HepG2 (cell line): ENCODE data around the gene RBBP8NL. TPM values are rescaled to one million over a fixed set of nuclear protein-coding genes. Genes with fewer than 3 reads are reported as not detected.
A peak's percentile ranks its signal among the peaks of the same experiment; 100 is the strongest.

ENCODE experiments used
- CC2D1A ChIP-seq: sonication (generic); formaldehyde crosslinking; IDR thresholded peaks from 2 replicates; pipeline ENCODE4 v1.8.1; 2023; ENCODE audit warnings: mild to moderate bottlenecking, missing genetic modification reagents
- CHD2 ChIP-seq: IDR thresholded peaks from 2 replicates; pipeline ENCODE4 v1.6.1; 2011; ENCODE audit warnings: low read depth, low read length, improper control_type of control experiment
- EEA1 ChIP-seq: sonication (generic); formaldehyde crosslinking; IDR thresholded peaks from 2 replicates; pipeline ENCODE4 v1.5.1; 2020; ENCODE audit warnings: mild to moderate bottlenecking, missing genetic modification reagents, borderline replicate concordance
- FOXP1 ChIP-seq, 2 experiments: fragments of 450-650 bp in 1 of 2; IDR thresholded peaks; 2 replicates each; pipeline ENCODE4 v1.6.1; 2017 to 2018; ENCODE audit warnings: antibody characterized with exemption in 1 of 2
- HHEX ChIP-seq: IDR thresholded peaks from 2 replicates; pipeline ENCODE4 v1.6.1; 2016; ENCODE audit warnings: control low read depth
- IKZF4 ChIP-seq: sonication (generic); formaldehyde crosslinking; IDR thresholded peaks from 2 replicates; pipeline ENCODE4 v1.5.1; 2020; ENCODE audit warnings: borderline replicate concordance, mild to moderate bottlenecking, low read depth, missing genetic modification reagents; ENCODE audit errors: not compliant biosample characterization
- ISL2 ChIP-seq: sonication (generic); formaldehyde crosslinking; IDR thresholded peaks from 2 replicates; pipeline ENCODE4 v1.5.0; 2020; ENCODE audit warnings: missing genetic modification reagents
- NAIF1 ChIP-seq: sonication (generic); formaldehyde crosslinking; IDR thresholded peaks from 2 replicates; pipeline ENCODE4 v1.5.0; 2020; ENCODE audit warnings: mild to moderate bottlenecking, missing genetic modification reagents, borderline replicate concordance
- POLR2AphosphoS2 ChIP-seq: IDR thresholded peaks from 2 replicates; pipeline ENCODE4 v1.6.1; 2011; ENCODE audit warnings: low read depth, low read length, improper control_type of control experiment
- RNF2 ChIP-seq: fragments of 450-650 bp; conservative IDR thresholded peaks from 2 replicates; pipeline ENCODE4 v1.6.1; 2016; ENCODE audit warnings: low read depth
- SMAD1 ChIP-seq: sonication (generic); formaldehyde crosslinking; IDR thresholded peaks from 2 replicates; pipeline ENCODE4 v1.4.0; 2020; ENCODE audit warnings: missing genetic modification reagents, low read depth, mild to moderate bottlenecking, borderline replicate concordance
- SMYD3 ChIP-seq: sonication (generic); formaldehyde crosslinking; IDR thresholded peaks from 2 replicates; pipeline ENCODE4 v1.8.1; 2023; ENCODE audit warnings: mild to moderate bottlenecking, missing genetic modification reagents
- TMF1 ChIP-seq: sonication (generic); formaldehyde crosslinking; IDR thresholded peaks from 2 replicates; pipeline ENCODE4 v1.8.1; 2022; ENCODE audit warnings: low read depth, missing genetic modification reagents
- ZFP62 ChIP-seq: sonication (generic); formaldehyde crosslinking; IDR thresholded peaks from 2 replicates; pipeline ENCODE4 v1.4.0; 2020; ENCODE audit warnings: missing genetic modification reagents
- ZNF567 ChIP-seq: sonication (generic); formaldehyde crosslinking; IDR thresholded peaks from 2 replicates; pipeline ENCODE4 v1.8.1; 2023; ENCODE audit warnings: mild to moderate bottlenecking, missing genetic modification reagents, borderline replicate concordance
- ZNF766 ChIP-seq: sonication (generic); formaldehyde crosslinking; IDR thresholded peaks from 2 replicates; pipeline ENCODE4 v1.5.0; 2020; ENCODE audit warnings: missing genetic modification reagents, borderline replicate concordance
- polyA plus RNA-seq, 8 experiments: library from polyadenylated mRNA; depleted of rRNA in 3 of 8; stranded (reverse) in 7 of 8; unstranded in 1 of 8; fragments of >200 nt; fragmentation: Illumina TruSeq in 4 of 8; extraction: Trizol in 4 of 8; gene quantifications; 2 replicates each; pipeline versions ENCODE4 v1.2.1 to v1.2.3, GENCODE V29; 2011 to 2016; ENCODE audit warnings: low read depth in 4 of 8, missing spikeins in 1 of 8, mixed read lengths in 1 of 8; ENCODE audit not compliant: insufficient read depth in 1 of 8
- total RNA-seq, 5 experiments: library from RNA; depleted of rRNA; stranded (reverse); fragments of >200 nt; fragmentation: Illumina TruSeq; extraction: Trizol; gene quantifications; 2 replicates each; pipeline ENCODE4 v1.2.3, GENCODE V29; 2016; ENCODE audit warnings: low read depth in 1 of 5
- TF ChIP-seq, protein P1 (sequence below): sonication (generic); formaldehyde crosslinking; IDR thresholded peaks from 2 replicates; pipeline ENCODE4 v1.8.1; 2023; ENCODE audit warnings: missing genetic modification reagents, inconsistent platforms, borderline replicate concordance
- TF ChIP-seq, protein P2 (sequence below): sonication (generic); formaldehyde crosslinking; IDR thresholded peaks from 2 replicates; pipeline ENCODE4 v1.9.0; 2021; ENCODE audit warnings: missing genetic modification reagents, borderline replicate concordance
- TF ChIP-seq, protein P3 (sequence below): IDR thresholded peaks from 2 replicates; pipeline ENCODE4 v1.4.0; 2020; ENCODE audit warnings: mild to moderate bottlenecking, missing genetic modification reagents
- TF ChIP-seq, protein P4 (sequence below): sonication (generic); formaldehyde crosslinking; IDR thresholded peaks from 2 replicates; pipeline ENCODE4 v1.5.1; 2020; ENCODE audit warnings: mild to moderate bottlenecking, missing genetic modification reagents, moderate library complexity

RBBP8NL gene
- total and polyA plus RNA-seq, 2 of the 13 experiments (the other 11 are each of a cell fraction or from before 2014, with no cell fraction given): 0.69 to 0.86 TPM

DNA sequence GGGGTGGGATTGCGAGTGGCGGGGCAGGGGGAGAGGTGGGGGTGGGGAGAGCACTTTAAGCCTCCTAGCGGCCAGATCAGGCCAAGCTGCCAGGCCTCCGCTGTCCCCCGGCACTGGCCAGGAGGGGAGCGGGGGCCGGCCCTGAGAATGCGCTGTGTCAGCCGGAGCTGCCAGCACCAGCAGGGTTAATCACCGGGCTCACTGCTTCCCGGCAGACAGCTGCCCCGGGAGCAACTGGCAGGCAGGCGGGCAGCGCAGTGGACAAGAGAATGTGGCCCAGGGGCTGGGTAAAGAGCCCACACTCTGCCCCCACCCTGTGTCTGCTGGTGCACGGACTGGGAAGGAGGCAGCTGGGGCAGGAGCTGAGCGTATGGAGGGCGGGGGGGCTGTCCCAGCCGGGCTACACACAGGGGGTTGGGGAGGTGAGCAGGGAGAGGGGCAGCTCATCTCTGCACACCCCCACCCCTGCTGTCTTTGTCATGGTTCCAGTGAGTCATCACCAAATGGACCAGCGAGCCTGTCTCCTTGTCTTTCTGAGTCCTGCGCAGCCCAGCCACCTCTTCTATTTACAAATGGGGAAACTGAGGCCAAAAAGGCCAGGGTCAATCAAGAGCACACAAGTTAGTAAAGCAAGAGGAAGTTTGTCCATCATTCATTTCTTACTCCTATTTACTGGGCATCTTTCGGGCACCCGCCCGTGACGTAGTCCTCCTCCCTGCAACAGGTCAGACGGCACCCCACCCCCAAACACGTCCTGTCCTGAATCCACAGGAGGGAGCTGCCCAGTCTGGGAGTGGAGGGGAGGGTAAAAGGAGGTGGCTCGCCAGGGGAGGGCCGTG, 58.1 kb downstream of the RBBP8NL start (continued):
- TF ChIP-seq, protein P1, sequence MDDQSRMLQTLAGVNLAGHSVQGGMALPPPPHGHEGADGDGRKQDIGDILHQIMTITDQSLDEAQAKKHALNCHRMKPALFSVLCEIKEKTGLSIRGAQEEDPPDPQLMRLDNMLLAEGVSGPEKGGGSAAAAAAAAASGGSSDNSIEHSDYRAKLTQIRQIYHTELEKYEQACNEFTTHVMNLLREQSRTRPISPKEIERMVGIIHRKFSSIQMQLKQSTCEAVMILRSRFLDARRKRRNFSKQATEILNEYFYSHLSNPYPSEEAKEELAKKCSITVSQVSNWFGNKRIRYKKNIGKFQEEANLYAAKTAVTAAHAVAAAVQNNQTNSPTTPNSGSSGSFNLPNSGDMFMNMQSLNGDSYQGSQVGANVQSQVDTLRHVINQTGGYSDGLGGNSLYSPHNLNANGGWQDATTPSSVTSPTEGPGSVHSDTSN (CRISPR knock-in tag): no peak
- TF ChIP-seq SMYD3 (CRISPR knock-in tag): no peak
- TF ChIP-seq, protein P2, sequence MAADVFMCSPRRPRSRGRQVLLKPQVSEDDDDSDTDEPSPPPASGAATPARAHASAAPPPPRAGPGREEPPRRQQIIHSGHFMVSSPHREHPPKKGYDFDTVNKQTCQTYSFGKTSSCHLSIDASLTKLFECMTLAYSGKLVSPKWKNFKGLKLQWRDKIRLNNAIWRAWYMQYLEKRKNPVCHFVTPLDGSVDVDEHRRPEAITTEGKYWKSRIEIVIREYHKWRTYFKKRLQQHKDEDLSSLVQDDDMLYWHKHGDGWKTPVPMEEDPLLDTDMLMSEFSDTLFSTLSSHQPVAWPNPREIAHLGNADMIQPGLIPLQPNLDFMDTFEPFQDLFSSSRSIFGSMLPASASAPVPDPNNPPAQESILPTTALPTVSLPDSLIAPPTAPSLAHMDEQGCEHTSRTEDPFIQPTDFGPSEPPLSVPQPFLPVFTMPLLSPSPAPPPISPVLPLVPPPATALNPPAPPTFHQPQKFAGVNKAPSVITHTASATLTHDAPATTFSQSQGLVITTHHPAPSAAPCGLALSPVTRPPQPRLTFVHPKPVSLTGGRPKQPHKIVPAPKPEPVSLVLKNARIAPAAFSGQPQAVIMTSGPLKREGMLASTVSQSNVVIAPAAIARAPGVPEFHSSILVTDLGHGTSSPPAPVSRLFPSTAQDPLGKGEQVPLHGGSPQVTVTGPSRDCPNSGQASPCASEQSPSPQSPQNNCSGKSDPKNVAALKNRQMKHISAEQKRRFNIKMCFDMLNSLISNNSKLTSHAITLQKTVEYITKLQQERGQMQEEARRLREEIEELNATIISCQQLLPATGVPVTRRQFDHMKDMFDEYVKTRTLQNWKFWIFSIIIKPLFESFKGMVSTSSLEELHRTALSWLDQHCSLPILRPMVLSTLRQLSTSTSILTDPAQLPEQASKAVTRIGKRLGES (CRISPR knock-in tag): no peak
- TF ChIP-seq ZFP62: no peak
- TF ChIP-seq EEA1 (CRISPR knock-in tag): peak; percentile 48; the same call in 1 of the 2 replicates
- no peak for TF ChIP-seq POLR2AphosphoS2
- TF ChIP-seq CC2D1A: peak; percentile 95; the same call in 1 of the 2 replicates
- TF ChIP-seq, protein P3, sequence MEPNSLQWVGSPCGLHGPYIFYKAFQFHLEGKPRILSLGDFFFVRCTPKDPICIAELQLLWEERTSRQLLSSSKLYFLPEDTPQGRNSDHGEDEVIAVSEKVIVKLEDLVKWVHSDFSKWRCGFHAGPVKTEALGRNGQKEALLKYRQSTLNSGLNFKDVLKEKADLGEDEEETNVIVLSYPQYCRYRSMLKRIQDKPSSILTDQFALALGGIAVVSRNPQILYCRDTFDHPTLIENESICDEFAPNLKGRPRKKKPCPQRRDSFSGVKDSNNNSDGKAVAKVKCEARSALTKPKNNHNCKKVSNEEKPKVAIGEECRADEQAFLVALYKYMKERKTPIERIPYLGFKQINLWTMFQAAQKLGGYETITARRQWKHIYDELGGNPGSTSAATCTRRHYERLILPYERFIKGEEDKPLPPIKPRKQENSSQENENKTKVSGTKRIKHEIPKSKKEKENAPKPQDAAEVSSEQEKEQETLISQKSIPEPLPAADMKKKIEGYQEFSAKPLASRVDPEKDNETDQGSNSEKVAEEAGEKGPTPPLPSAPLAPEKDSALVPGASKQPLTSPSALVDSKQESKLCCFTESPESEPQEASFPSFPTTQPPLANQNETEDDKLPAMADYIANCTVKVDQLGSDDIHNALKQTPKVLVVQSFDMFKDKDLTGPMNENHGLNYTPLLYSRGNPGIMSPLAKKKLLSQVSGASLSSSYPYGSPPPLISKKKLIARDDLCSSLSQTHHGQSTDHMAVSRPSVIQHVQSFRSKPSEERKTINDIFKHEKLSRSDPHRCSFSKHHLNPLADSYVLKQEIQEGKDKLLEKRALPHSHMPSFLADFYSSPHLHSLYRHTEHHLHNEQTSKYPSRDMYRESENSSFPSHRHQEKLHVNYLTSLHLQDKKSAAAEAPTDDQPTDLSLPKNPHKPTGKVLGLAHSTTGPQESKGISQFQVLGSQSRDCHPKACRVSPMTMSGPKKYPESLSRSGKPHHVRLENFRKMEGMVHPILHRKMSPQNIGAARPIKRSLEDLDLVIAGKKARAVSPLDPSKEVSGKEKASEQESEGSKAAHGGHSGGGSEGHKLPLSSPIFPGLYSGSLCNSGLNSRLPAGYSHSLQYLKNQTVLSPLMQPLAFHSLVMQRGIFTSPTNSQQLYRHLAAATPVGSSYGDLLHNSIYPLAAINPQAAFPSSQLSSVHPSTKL (CRISPR knock-in tag): no peak; the same call in 1 of the 2 replicates
- peak; percentile 44 for TF ChIP-seq IKZF4 (CRISPR knock-in tag)
- TF ChIP-seq, protein P4, sequence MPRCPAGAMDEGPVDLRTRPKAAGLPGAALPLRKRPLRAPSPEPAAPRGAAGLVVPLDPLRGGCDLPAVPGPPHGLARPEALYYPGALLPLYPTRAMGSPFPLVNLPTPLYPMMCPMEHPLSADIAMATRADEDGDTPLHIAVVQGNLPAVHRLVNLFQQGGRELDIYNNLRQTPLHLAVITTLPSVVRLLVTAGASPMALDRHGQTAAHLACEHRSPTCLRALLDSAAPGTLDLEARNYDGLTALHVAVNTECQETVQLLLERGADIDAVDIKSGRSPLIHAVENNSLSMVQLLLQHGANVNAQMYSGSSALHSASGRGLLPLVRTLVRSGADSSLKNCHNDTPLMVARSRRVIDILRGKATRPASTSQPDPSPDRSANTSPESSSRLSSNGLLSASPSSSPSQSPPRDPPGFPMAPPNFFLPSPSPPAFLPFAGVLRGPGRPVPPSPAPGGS (CRISPR knock-in tag): no peak
- TF ChIP-seq FOXP1 (IDR thresholded peaks at IDR 0.05): no peak
- no peak for TF ChIP-seq FOXP1 (CRISPR knock-in tag; IDR thresholded peaks at IDR 0.05)
- TF ChIP-seq NAIF1: no peak
- 0 out of 2 replicates have a peak, but pooled peaks have one; percentile 66 for TF ChIP-seq ZNF766
- no peak for TF ChIP-seq RNF2
- no peak for TF ChIP-seq TMF1
- no peak for TF ChIP-seq CHD2
- TF ChIP-seq ZNF567 (CRISPR knock-in tag): no peak
- no peak for TF ChIP-seq HHEX (CRISPR knock-in tag)
- TF ChIP-seq SMAD1 (CRISPR knock-in tag): no peak
- TF ChIP-seq ISL2 (CRISPR knock-in tag): peak; percentile 50
